Measurements from ENCODE around the gene SLC38A8.

DNA sequence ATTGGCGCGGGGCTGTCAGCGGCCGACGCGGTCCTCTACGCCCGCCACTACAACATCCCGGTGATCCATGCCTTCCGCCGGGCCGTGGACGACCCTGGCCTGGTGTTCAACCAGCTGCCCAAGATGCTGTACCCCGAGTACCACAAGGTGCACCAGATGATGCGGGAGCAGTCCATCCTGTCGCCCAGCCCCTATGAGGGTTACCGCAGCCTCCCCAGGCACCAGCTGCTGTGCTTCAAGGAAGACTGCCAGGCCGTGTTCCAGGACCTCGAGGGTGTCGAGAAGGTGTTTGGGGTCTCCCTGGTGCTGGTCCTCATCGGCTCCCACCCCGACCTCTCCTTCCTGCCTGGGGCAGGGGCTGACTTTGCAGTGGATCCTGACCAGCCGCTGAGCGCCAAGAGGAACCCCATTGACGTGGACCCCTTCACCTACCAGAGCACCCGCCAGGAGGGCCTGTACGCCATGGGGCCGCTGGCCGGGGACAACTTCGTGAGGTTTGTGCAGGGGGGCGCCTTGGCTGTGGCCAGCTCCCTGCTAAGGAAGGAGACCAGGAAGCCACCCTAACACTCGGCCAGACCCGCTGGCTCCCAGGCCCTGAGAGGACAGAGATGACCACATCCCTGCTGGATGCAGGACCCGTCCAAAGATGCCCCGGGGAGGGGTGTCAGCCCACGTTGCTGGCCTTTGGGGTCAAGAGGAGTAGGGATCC is 77.0 kb downstream of the SLC38A8 start:
- no peak for TF ChIP-seq CTBP1 (IDR thresholded peaks at IDR 0.05; ENCODE audit: borderline replicate concordance)
- no peak for TF ChIP-seq ZNF384 (IDR thresholded peaks at IDR 0.05)
- TF ChIP-seq ELF4 (IDR thresholded peaks at IDR 0.05) = no peak
- TF ChIP-seq SUZ12 (IDR thresholded peaks at IDR 0.05) = no peak
- TF ChIP-seq FOXK2 (IDR thresholded peaks at IDR 0.05) = no peak
- no peak for TF ChIP-seq HDGF (IDR thresholded peaks at IDR 0.05; ENCODE audit: borderline replicate concordance)
- no peak for TF ChIP-seq FOXA1 (IDR thresholded peaks at IDR 0.05)
